ENCODE results near the gene DCTN1. TPM values are rescaled to one million over a fixed set of nuclear protein-coding genes. Genes with fewer than 3 reads are reported as not detected.

DCTN1 gene
- total RNA-seq, 1 experiment from 2014 or later = 129 TPM

DNA sequence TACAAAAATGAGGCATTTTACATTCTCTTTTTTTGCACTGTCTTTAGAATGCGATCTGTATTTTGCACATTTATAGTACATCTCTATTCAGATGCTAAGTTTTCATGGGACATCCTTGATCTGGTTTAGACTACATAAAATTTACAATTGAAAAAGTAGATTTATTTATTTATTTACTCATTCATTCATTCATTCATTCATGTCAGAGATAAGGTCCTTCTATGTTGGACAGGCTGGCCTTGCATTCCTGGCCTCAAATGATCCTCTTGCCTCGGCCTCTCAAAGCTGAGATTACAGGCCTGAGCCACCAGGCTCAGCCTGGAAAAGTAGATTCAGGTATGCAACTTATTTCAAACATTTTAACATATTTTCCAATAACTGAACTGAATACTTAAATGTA lies 16.0 kb upstream of the DCTN1 start:
- CTCF ChIA-PET = no interaction called here
- intact Hi-C loops (cut with micrococcal nuclease; ENCODE audit: unreplicated experiment) = no loop called here
- BruUV-seq (replicated peaks) = no TSS peak
- Mint-ChIP-seq H3K9me3 (ENCODE audit: low read depth, unreplicated experiment) (no peaks in the 10 kb centered on the region), H3K27ac (ENCODE audit: unreplicated experiment) (no peak overlapping the region), H3K4me1 (ENCODE audit: low read depth, unreplicated experiment) (peaks cover 8% of the 10 kb centered on the region), H3K4me3 (ENCODE audit: low read depth, unreplicated experiment) (no peak overlapping the region), H3K27me3 (ENCODE audit: unreplicated experiment) (no peaks in the 10 kb centered on the region), H3K36me3 (ENCODE audit: insufficient read depth, unreplicated experiment) (peaks cover 13% of the 10 kb centered on the region)
- TF ChIP-seq, protein P1, sequence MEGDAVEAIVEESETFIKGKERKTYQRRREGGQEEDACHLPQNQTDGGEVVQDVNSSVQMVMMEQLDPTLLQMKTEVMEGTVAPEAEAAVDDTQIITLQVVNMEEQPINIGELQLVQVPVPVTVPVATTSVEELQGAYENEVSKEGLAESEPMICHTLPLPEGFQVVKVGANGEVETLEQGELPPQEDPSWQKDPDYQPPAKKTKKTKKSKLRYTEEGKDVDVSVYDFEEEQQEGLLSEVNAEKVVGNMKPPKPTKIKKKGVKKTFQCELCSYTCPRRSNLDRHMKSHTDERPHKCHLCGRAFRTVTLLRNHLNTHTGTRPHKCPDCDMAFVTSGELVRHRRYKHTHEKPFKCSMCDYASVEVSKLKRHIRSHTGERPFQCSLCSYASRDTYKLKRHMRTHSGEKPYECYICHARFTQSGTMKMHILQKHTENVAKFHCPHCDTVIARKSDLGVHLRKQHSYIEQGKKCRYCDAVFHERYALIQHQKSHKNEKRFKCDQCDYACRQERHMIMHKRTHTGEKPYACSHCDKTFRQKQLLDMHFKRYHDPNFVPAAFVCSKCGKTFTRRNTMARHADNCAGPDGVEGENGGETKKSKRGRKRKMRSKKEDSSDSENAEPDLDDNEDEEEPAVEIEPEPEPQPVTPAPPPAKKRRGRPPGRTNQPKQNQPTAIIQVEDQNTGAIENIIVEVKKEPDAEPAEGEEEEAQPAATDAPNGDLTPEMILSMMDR (IDR thresholded peaks at IDR 0.05; ENCODE audit: unreplicated experiment) = no peak
- no peak for DNase-seq

DNA sequence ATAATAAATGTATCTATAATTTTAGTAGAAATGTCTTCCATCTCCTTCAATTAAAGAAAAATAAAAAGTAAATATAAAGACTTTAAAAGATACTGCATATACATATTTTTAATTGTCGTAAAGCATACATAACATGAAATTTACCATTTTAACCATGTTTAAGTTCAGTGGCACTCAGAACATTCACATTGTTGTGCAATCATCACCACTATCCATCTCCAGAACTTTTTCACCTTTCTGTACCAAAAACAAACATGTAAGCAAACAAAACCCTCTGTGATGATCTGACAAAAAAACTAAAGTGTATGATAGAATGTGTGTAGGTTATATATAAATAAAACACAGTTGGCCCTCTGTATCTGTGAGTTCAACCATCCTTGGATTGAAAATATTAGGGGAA lies 13.4 kb upstream of the DCTN1 start:
- intact Hi-C loops (cut with micrococcal nuclease; ENCODE audit: unreplicated experiment) = loop anchor here (5.0 kb wide), 1 partner anchor 141 kb away; no protein-coding TSS in a partner anchor
- CTCF ChIA-PET = no interaction called here
- no TSS peak for BruUV-seq (replicated peaks)
- no peak overlapping the region for H3K27ac Mint-ChIP-seq (ENCODE audit: unreplicated experiment)
- H3K27me3 Mint-ChIP-seq (ENCODE audit: unreplicated experiment) = no peaks in the 10 kb centered on the region
- TF ChIP-seq, protein P1 (IDR thresholded peaks at IDR 0.05; ENCODE audit: unreplicated experiment) = no peak
- H3K4me1 Mint-ChIP-seq (ENCODE audit: low read depth, unreplicated experiment) = peaks cover 8% of the 10 kb centered on the region
- DNase-seq = no peak
- H3K36me3 Mint-ChIP-seq (ENCODE audit: insufficient read depth, unreplicated experiment) = peaks cover 15% of the 10 kb centered on the region
- H3K9me3 Mint-ChIP-seq (ENCODE audit: low read depth, unreplicated experiment) = no peaks in the 10 kb centered on the region
- H3K4me3 Mint-ChIP-seq (ENCODE audit: low read depth, unreplicated experiment) = no peak overlapping the region

DNA sequence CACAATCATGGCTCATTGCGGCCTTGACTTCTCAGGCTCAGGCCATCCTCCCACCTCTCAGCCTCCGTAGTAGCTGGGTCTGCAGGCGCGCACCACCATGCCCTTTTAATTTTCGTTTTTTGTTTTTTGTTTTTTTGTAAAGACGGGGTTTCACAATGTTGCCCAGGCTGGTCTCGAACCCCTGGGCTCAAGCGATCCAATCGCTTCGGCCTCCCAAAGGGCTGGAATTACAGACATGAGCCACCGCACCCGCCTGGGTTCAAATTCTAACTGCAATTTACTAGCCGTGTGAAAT lies 12.3 kb upstream of the DCTN1 start:
- no peak for DNase-seq
- peaks cover 8% of the 10 kb centered on the region for H3K4me1 Mint-ChIP-seq (ENCODE audit: low read depth, unreplicated experiment)
- no peak overlapping the region for H3K4me3 Mint-ChIP-seq (ENCODE audit: low read depth, unreplicated experiment)
- TF ChIP-seq, protein P1 (IDR thresholded peaks at IDR 0.05; ENCODE audit: unreplicated experiment) = no peak
- peaks cover 15% of the 10 kb centered on the region for H3K36me3 Mint-ChIP-seq (ENCODE audit: insufficient read depth, unreplicated experiment)
- H3K9me3 Mint-ChIP-seq (ENCODE audit: low read depth, unreplicated experiment) = no peaks in the 10 kb centered on the region
- intact Hi-C loops (cut with micrococcal nuclease; ENCODE audit: unreplicated experiment) = loop anchor here (5.0 kb wide), 1 partner anchor 140 kb away; no protein-coding TSS in a partner anchor
- CTCF ChIA-PET = interaction anchor here (1.6 to 2.2 kb wide), 4 partner anchors 13 to 564 kb away, joined by 4 to 8 read pairs (median 5); partner anchors contain the start of genes DCTN1 and STAMBP
- no TSS peak for BruUV-seq (replicated peaks)
- H3K27ac Mint-ChIP-seq (ENCODE audit: unreplicated experiment) = no peak overlapping the region
- H3K27me3 Mint-ChIP-seq (ENCODE audit: unreplicated experiment) = no peaks in the 10 kb centered on the region

DNA sequence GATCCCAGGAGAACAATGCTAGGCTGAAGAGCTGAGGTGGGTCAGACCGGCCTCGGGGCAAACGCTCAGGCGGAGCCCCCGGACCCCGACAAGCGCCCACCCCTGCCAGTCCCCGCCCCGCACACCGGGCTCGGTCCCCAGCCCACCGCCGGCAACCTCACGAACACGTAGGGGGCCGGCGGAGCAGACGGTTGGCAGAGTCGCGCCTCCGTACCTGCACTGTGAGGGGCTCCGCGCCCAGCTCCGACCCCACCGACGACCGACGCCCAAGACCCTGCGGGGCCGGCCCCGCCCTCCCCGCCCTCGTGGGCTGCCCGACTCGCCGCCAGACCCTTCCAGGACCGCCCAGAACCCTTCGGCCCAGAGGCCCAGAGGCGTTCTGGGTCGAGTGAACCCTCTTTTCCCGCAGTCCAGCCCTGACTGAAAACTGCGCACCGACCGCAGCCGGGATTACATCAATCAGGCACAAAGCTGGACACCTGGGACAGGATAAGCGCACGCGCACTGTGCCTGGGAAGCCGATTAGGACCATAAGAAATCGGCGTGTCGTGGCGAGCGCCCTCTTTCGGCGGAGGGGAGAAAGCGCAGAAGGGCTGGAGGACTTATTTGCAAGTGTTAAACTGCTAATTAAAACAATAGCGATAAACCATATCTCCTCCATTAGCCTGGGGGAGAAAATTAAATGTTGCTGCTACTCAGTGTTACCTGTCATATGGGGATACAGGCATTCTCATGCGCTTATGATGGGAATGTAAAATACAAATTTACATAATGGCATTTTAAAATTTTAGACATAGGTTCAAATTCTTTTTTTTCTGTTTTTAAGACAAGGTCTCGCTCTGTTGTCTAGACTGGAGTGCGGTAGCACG lies 11.7 kb upstream of the DCTN1 start:
- intact Hi-C loops (cut with micrococcal nuclease; ENCODE audit: unreplicated experiment) = loop anchor here (5.0 kb wide), 1 partner anchor 140 kb away; no protein-coding TSS in a partner anchor
- CTCF ChIA-PET = interaction anchor here (0.6 to 2.2 kb wide), 8 partner anchors 10 to 563 kb away, joined by 3 to 13 read pairs (median 4); partner anchors contain the start of genes C2orf81, DCTN1, STAMBP and WDR54
- TF ChIP-seq, protein P1 (IDR thresholded peaks at IDR 0.05; ENCODE audit: unreplicated experiment) = peak; percentile 83
- no TSS peak for BruUV-seq (replicated peaks)
- Mint-ChIP-seq H3K4me1 (ENCODE audit: low read depth, unreplicated experiment) (peaks cover 8% of the 10 kb centered on the region), H3K9me3 (ENCODE audit: low read depth, unreplicated experiment) (no peaks in the 10 kb centered on the region), H3K36me3 (ENCODE audit: insufficient read depth, unreplicated experiment) (peaks cover 15% of the 10 kb centered on the region), H3K4me3 (ENCODE audit: low read depth, unreplicated experiment) (peak overlapping the region; percentile 74), H3K27ac (ENCODE audit: unreplicated experiment) (peak overlapping the region; percentile 86), H3K27me3 (ENCODE audit: unreplicated experiment) (no peaks in the 10 kb centered on the region)
- DNase-seq = peak; percentile 93

Measured in Calu3 (cell line).